SK-N-SH (cell line): ENCODE data around the gene ZMIZ1. TPM values are rescaled to one million over a fixed set of nuclear protein-coding genes. Genes with fewer than 3 reads are reported as not detected.

Experiments
- CTCF ChIA-PET: fragments of 300-600, 350-600 bp; formaldehyde crosslinking; extraction: SDS; loops from one replicate; lab custom pipeline; 2021; lab: Yijun Ruan, JAX
- POLR2A ChIA-PET: fragments of 350-600 bp; sonication (Branson Sonifier 250); formaldehyde crosslinking; extraction: SDS; loops from one replicate; lab custom pipeline; 2020; ENCODE audit warnings: antibody characterized with exemption, inconsistent platforms; lab: Yijun Ruan, JAX
- DNase-seq: peaks from one replicate; pipeline ENCODE4 v3.0.0; 2012
- H2AFZ ChIP-seq: fragments of 200-600 bp; sonication (generic); 2 replicates; pipeline ENCODE4 v1.8.1; 2016; ENCODE audit warnings: antibody characterized with exemption, mild to moderate bottlenecking, low read depth
- H3F3A ChIP-seq: fragments of 200-600 bp; sonication (generic); replicated peaks from 2 replicates; pipeline ENCODE3; 2016; ENCODE audit warnings: antibody characterized with exemption, mild to moderate bottlenecking; ENCODE audit not compliant: insufficient read depth
- H3K27ac ChIP-seq, 2 experiments: fragments of 200-500 bp in 1 of 2; fragments of 200-600 bp in 1 of 2; sonication (Bioruptor generic) in 1 of 2; sonication (generic), shearing (Covaris generic) in 1 of 2; 2 replicates each; pipeline versions ENCODE4 v1.5.1 to v1.6.1; 2014 to 2016; ENCODE audit warnings: low read depth in 2 of 2, inconsistent platforms in 1 of 2, low read length in 1 of 2, mild to moderate bottlenecking in 1 of 2, mixed read lengths in 1 of 2
- H3K27me3 ChIP-seq: fragments of 200-600 bp; sonication (generic), shearing (Covaris generic); 2 replicates; pipeline ENCODE4 v1.6.1; 2016; ENCODE audit warnings: mixed run types; ENCODE audit not compliant: insufficient read depth
- H3K36me3 ChIP-seq, 2 experiments: fragments of 200-500 bp in 1 of 2; fragments of 200-600 bp in 1 of 2; sonication (Bioruptor generic) in 1 of 2; sonication (generic) in 1 of 2; replicated peaks in 1 of 2; 2 replicates each; pipeline versions ENCODE3 to v1.5.1; 2014 to 2016; ENCODE audit warnings: low read length in 1 of 2, mild to moderate bottlenecking in 1 of 2; ENCODE audit not compliant: insufficient read depth in 2 of 2, control insufficient read depth in 1 of 2
- H3K4me1 ChIP-seq, 2 experiments: fragments of 200-500 bp in 1 of 2; fragments of 200-600 bp in 1 of 2; sonication (Bioruptor generic) in 1 of 2; sonication (generic), shearing (Covaris generic) in 1 of 2; 2 replicates each; pipeline versions ENCODE4 v1.5.1 to v1.6.1; 2014 to 2016; ENCODE audit warnings: low read depth in 1 of 2, low read length in 1 of 2, mixed run types in 1 of 2; ENCODE audit not compliant: insufficient read depth in 2 of 2, control insufficient read depth in 1 of 2
- H3K4me2 ChIP-seq: fragments of 200-600 bp; sonication (generic), shearing (Covaris generic); 2 replicates; pipeline ENCODE4 v1.6.1; 2017; ENCODE audit warnings: mixed run types
- H3K4me3 ChIP-seq, 2 experiments: fragments of 200-500 bp in 1 of 2; fragments of 200-600 bp in 1 of 2; sonication (Bioruptor generic) in 1 of 2; sonication (generic), shearing (Covaris generic) in 1 of 2; 2 replicates each; pipeline versions ENCODE4 v1.5.1 to v1.8.1; 2014 to 2016; ENCODE audit warnings: low read depth in 2 of 2, inconsistent platforms in 1 of 2, low read length in 1 of 2, mild to moderate bottlenecking in 1 of 2, mixed read lengths in 1 of 2, moderate library complexity in 1 of 2
- H3K79me2 ChIP-seq: fragments of 200-600 bp; sonication (generic); 2 replicates; pipeline ENCODE4 v1.8.1; 2017; ENCODE audit warnings: mild to moderate bottlenecking; ENCODE audit not compliant: insufficient read depth
- H3K9ac ChIP-seq: fragments of 200-600 bp; sonication (generic); 2 replicates; pipeline ENCODE4 v1.6.1; 2017; ENCODE audit warnings: mixed run types
- H3K9me2 ChIP-seq: fragments of 200-600 bp; sonication (generic); 2 replicates; pipeline ENCODE4 v1.6.1; 2017; ENCODE audit warnings: mixed run types
- H3K9me3 ChIP-seq: fragments of 200-600 bp; sonication (generic); 2 replicates; pipeline ENCODE4 v1.6.1; 2017; ENCODE audit warnings: mixed run types, mild to moderate bottlenecking, moderate library complexity
- H4K20me1 ChIP-seq: fragments of 200-600 bp; sonication (generic); 2 replicates; pipeline ENCODE4 v1.6.1; 2017; ENCODE audit warnings: mild to moderate bottlenecking, mixed run types; ENCODE audit not compliant: insufficient read depth
- CHD2 ChIP-seq: fragments of 150-350 bp; IDR thresholded peaks from 2 replicates; pipeline ENCODE4 v1.6.1; 2018; ENCODE audit warnings: low read length; ENCODE audit not compliant: partially characterized antibody
- ELF1 ChIP-seq: IDR thresholded peaks from 2 replicates; pipeline ENCODE4 v1.4.0; 2012
- EP300 ChIP-seq, 2 experiments: IDR thresholded peaks; 2 replicates each; pipeline versions ENCODE4 v1.4.0 to v1.6.1; 2012; ENCODE audit warnings: borderline replicate concordance in 1 of 2, low read depth in 1 of 2, low read length in 1 of 2
- FOSL2 ChIP-seq: IDR thresholded peaks from 2 replicates; pipeline ENCODE4 v1.4.0; 2012; ENCODE audit warnings: low read depth, mild to moderate bottlenecking, moderate library complexity, borderline replicate concordance
- FOXJ3 ChIP-seq: sonication (generic); formaldehyde crosslinking; IDR thresholded peaks from 2 replicates; pipeline ENCODE4 v1.5.1; 2020; ENCODE audit warnings: mild to moderate bottlenecking, missing genetic modification reagents
- GABPA ChIP-seq: IDR thresholded peaks from 2 replicates; pipeline ENCODE4 v1.4.0; 2012; ENCODE audit warnings: low read depth, mild to moderate bottlenecking
- GATA2 ChIP-seq: sonication (generic); formaldehyde crosslinking; IDR thresholded peaks from 2 replicates; pipeline ENCODE4 v1.5.0; 2020; ENCODE audit warnings: mild to moderate bottlenecking, missing genetic modification reagents
- JUND ChIP-seq: IDR thresholded peaks from 2 replicates; pipeline ENCODE4 v1.4.0; 2012
- NRF1 ChIP-seq: IDR thresholded peaks from 2 replicates; pipeline ENCODE4 v1.6.1; 2012; ENCODE audit warnings: low read depth, mild to moderate bottlenecking, low read length
- POLR2AphosphoS5 ChIP-seq: IDR thresholded peaks from 2 replicates; pipeline ENCODE4 v1.6.1; 2012; ENCODE audit warnings: low read depth, low read length
- RAD21 ChIP-seq: IDR thresholded peaks from 2 replicates; pipeline ENCODE4 v1.6.1; 2012; ENCODE audit warnings: mild to moderate bottlenecking, low read length
- RFX5 ChIP-seq: IDR thresholded peaks from 2 replicates; pipeline ENCODE4 v1.6.1; 2012; ENCODE audit warnings: mild to moderate bottlenecking, improper control_type of control experiment, low read length
- SIN3A ChIP-seq: IDR thresholded peaks from 2 replicates; pipeline ENCODE4 v1.6.1; 2012; ENCODE audit warnings: low read depth, mild to moderate bottlenecking, low read length, moderate library complexity, borderline replicate concordance
- SMC3 ChIP-seq: IDR thresholded peaks from 2 replicates; pipeline ENCODE4 v1.6.1; 2012; ENCODE audit warnings: low read depth, low read length, improper control_type of control experiment
- TEAD4 ChIP-seq: IDR thresholded peaks from 2 replicates; pipeline ENCODE4 v1.4.0; 2012; ENCODE audit warnings: mild to moderate bottlenecking, borderline replicate concordance; ENCODE audit not compliant: insufficient read depth
- WGBS: methylation state at CpG from one replicate; pipeline ENCODE4 v1.1.6; 2017; ENCODE audit warnings: low lambda C conversion rate; 5-methylcytosine and 5-hydroxymethylcytosine counted together
- polyA plus RNA-seq, 3 experiments: library from polyadenylated mRNA; depleted of rRNA; stranded (reverse); fragments of >200 nt; gene quantifications; 2 replicates each; pipeline ENCODE4 v1.2.3, GENCODE V29; 2012
- TF ChIP-seq, protein P1 (sequence below): fragments of 200-600 bp; sonication (generic); IDR thresholded peaks from 2 replicates; pipeline ENCODE4 v1.6.1; 2017; ENCODE audit warnings: antibody characterized with exemption, mild to moderate bottlenecking, moderate library complexity
- TF ChIP-seq, protein P2 (sequence below): fragments of 150-350 bp; IDR thresholded peaks from 2 replicates; pipeline ENCODE4 v1.6.1; 2017; ENCODE audit warnings: antibody characterized with exemption, low read length, low read depth, borderline replicate concordance
- TF ChIP-seq, protein P3 (sequence below): IDR thresholded peaks from 2 replicates; pipeline ENCODE4 v1.6.1; 2012; ENCODE audit warnings: mild to moderate bottlenecking, low read depth, low read length, moderate library complexity

ZMIZ1 gene
- polyA plus RNA-seq, 1 of the 3 experiments (the other 2 are of a cell fraction) = 23.5 TPM

DNA sequence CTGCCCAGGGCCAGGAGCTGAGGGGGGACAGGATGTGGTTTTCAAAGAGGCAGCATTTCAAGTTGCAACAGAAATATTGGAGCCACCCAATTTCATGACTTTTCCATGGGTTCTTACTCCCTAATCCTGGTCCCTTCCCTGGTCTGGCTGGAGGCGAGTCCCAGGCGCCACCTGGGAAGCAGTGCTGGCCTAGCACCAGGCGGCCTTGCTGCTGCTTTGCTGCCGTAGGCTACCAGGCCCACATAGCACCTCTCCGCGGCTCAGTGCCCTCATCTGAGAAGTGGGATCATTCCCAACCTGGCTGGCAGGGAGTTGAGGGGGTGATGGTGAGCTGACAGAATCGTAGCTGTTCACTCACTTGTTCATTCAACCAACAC lies 33.7 kb downstream of the ZMIZ1 start (continued):
- no peak for TF ChIP-seq FOXJ3 (CRISPR knock-in tag)
- TF ChIP-seq POLR2AphosphoS5 = no peak
- no peak for TF ChIP-seq JUND
- no peak for TF ChIP-seq CHD2

DNA sequence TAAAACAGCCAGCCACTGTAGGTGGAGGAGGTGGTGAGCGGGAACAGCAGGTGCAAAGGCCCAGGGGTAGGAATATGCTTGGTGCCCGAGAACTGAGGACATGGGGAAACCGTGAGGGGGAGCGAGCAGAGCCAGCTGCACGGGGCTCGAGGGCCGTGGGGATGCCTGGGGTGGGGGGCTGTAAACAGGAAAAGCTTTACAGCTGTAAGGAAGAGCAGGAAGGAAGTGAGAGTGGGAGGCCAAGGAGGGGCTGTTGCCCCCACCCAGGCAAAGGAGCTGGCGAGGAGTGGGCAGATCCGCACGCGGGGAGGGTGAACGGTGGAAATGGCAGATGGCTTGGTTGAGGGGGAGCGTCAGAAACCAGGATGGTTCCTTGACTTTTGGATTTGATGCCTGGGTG lies 34.4 kb downstream of the ZMIZ1 start:
- Histone ChIP-seq H3K27me3 (no peaks in the 10 kb centered on the region), H3K9me2 (no peaks in the 10 kb centered on the region), H3K4me3 (no peak overlapping the region), H3K79me2 (peaks cover 100% of the 10 kb centered on the region), H3K36me3 (peaks cover 0 to 3% of the 10 kb centered on the region in 2 experiments), H3F3A (peaks cover 5% of the 10 kb centered on the region), H4K20me1 (peaks cover 100% of the 10 kb centered on the region), H3K9ac (no peak overlapping the region), H3K4me1 (peaks cover 22 to 97% of the 10 kb centered on the region in 2 experiments; a peak in 3 of 4 replicates), H2AFZ (no peak overlapping the region), H3K27ac (no peak overlapping the region; a peak in 1 of 4 replicates), H3K4me2 (no peak overlapping the region), H3K9me3 (no peaks in the 10 kb centered on the region)
- no peak for TF ChIP-seq FOXJ3 (CRISPR knock-in tag)
- no peak for TF ChIP-seq NRF1
- no peak for TF ChIP-seq FOSL2
- no peak for TF ChIP-seq RFX5
- TF ChIP-seq, protein P1, sequence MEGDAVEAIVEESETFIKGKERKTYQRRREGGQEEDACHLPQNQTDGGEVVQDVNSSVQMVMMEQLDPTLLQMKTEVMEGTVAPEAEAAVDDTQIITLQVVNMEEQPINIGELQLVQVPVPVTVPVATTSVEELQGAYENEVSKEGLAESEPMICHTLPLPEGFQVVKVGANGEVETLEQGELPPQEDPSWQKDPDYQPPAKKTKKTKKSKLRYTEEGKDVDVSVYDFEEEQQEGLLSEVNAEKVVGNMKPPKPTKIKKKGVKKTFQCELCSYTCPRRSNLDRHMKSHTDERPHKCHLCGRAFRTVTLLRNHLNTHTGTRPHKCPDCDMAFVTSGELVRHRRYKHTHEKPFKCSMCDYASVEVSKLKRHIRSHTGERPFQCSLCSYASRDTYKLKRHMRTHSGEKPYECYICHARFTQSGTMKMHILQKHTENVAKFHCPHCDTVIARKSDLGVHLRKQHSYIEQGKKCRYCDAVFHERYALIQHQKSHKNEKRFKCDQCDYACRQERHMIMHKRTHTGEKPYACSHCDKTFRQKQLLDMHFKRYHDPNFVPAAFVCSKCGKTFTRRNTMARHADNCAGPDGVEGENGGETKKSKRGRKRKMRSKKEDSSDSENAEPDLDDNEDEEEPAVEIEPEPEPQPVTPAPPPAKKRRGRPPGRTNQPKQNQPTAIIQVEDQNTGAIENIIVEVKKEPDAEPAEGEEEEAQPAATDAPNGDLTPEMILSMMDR = no peak
- TF ChIP-seq TEAD4 = no peak
- no peak for TF ChIP-seq RAD21
- TF ChIP-seq SMC3 = no peak
- TF ChIP-seq EP300 (IDR thresholded peaks at IDR 0.05; ENCODE audit: borderline replicate concordance in 1 of 2, low read depth in 1 of 2, low read length in 1 of 2) = no peak
- no peak for TF ChIP-seq ELF1
- TF ChIP-seq, protein P2, sequence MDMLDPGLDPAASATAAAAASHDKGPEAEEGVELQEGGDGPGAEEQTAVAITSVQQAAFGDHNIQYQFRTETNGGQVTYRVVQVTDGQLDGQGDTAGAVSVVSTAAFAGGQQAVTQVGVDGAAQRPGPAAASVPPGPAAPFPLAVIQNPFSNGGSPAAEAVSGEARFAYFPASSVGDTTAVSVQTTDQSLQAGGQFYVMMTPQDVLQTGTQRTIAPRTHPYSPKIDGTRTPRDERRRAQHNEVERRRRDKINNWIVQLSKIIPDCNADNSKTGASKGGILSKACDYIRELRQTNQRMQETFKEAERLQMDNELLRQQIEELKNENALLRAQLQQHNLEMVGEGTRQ = no peak
- no peak for TF ChIP-seq SIN3A
- TF ChIP-seq, protein P3, sequence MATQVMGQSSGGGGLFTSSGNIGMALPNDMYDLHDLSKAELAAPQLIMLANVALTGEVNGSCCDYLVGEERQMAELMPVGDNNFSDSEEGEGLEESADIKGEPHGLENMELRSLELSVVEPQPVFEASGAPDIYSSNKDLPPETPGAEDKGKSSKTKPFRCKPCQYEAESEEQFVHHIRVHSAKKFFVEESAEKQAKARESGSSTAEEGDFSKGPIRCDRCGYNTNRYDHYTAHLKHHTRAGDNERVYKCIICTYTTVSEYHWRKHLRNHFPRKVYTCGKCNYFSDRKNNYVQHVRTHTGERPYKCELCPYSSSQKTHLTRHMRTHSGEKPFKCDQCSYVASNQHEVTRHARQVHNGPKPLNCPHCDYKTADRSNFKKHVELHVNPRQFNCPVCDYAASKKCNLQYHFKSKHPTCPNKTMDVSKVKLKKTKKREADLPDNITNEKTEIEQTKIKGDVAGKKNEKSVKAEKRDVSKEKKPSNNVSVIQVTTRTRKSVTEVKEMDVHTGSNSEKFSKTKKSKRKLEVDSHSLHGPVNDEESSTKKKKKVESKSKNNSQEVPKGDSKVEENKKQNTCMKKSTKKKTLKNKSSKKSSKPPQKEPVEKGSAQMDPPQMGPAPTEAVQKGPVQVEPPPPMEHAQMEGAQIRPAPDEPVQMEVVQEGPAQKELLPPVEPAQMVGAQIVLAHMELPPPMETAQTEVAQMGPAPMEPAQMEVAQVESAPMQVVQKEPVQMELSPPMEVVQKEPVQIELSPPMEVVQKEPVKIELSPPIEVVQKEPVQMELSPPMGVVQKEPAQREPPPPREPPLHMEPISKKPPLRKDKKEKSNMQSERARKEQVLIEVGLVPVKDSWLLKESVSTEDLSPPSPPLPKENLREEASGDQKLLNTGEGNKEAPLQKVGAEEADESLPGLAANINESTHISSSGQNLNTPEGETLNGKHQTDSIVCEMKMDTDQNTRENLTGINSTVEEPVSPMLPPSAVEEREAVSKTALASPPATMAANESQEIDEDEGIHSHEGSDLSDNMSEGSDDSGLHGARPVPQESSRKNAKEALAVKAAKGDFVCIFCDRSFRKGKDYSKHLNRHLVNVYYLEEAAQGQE = no peak
- no peak for TF ChIP-seq GATA2 (CRISPR knock-in tag)
- no peak for TF ChIP-seq GABPA
- CTCF ChIA-PET = interaction anchor here (1.0 to 3.8 kb wide), 2 partner anchors 60 to 92 kb away, joined by 3 to 14 read pairs; no protein-coding TSS in a partner anchor
- POLR2A ChIA-PET = no interaction called here
- no peak for DNase-seq
- WGBS = 96% methylated on average over 13 of the region's 13 CpGs
